Mesenchymal stem cell (in vitro differentiated cells and primary cell): ENCODE data around the gene GPRC5A.
A peak's percentile ranks its signal among the peaks of the same experiment; 100 is the strongest.

Source experiments
- DNase-seq: peaks from one replicate; pipeline ENCODE4 v3.0.0-alpha.2; 2013
- H2AFZ ChIP-seq: one replicate; pipeline ENCODE4 v1.6.1; 2013; ENCODE audit warnings: low read depth, mild to moderate bottlenecking, control low read depth, inconsistent platforms, low read length, moderate library complexity
- H2AK5ac ChIP-seq: 2 replicates; pipeline ENCODE4 v1.6.1; 2013; ENCODE audit warnings: low read length, moderate library complexity, mild to moderate bottlenecking, inconsistent platforms; ENCODE audit not compliant: severe bottlenecking
- H2BK120ac ChIP-seq: one replicate; pipeline ENCODE4 v1.6.1; 2013; ENCODE audit warnings: low read depth, mild to moderate bottlenecking, inconsistent platforms, low read length, moderate library complexity
- H2BK12ac ChIP-seq, 2 experiments: one replicate each; pipeline ENCODE4 v1.6.1; 2013; ENCODE audit warnings: inconsistent platforms in 2 of 2, low read length in 2 of 2, mild to moderate bottlenecking in 2 of 2, moderate library complexity in 2 of 2, control low read depth in 1 of 2
- H2BK15ac ChIP-seq: one replicate; pipeline ENCODE4 v1.6.1; 2013; ENCODE audit warnings: mild to moderate bottlenecking, low read depth, inconsistent platforms; ENCODE audit not compliant: poor library complexity, severe bottlenecking
- H2BK5ac ChIP-seq: 2 replicates; pipeline ENCODE4 v1.6.1; 2013; ENCODE audit warnings: low read depth, mild to moderate bottlenecking, low read length, control low read depth, inconsistent platforms; ENCODE audit not compliant: poor library complexity, severe bottlenecking
- H3K14ac ChIP-seq, 2 experiments: one replicate each; pipeline ENCODE4 v1.6.1; 2013; ENCODE audit warnings: inconsistent platforms in 2 of 2, low read length in 2 of 2, control low read depth in 1 of 2, mild to moderate bottlenecking in 1 of 2, moderate library complexity in 1 of 2
- H3K18ac ChIP-seq, 2 experiments: one replicate each; pipeline ENCODE4 v1.6.1; 2013; ENCODE audit warnings: inconsistent platforms in 2 of 2, low read length in 2 of 2, control low read depth in 1 of 2, low read depth in 1 of 2, mild to moderate bottlenecking in 1 of 2
- H3K23ac ChIP-seq, 2 experiments: one replicate each; pipeline ENCODE4 v1.6.1; 2013; ENCODE audit warnings: inconsistent platforms in 2 of 2, low read length in 2 of 2, mild to moderate bottlenecking in 2 of 2, moderate library complexity in 2 of 2, control low read depth in 1 of 2
- H3K27ac ChIP-seq: 2 replicates; pipeline ENCODE4 v1.5.1; 2013; ENCODE audit warnings: mild to moderate bottlenecking, moderate library complexity, low read length, control low read depth, inconsistent platforms; ENCODE audit not compliant: poor library complexity, severe bottlenecking
- H3K27me3 ChIP-seq, 2 experiments: 2 replicates each; pipeline versions ENCODE4 v1.6.1 to v1.7.0; 2013; ENCODE audit warnings: low read length in 2 of 2, mild to moderate bottlenecking in 2 of 2, moderate library complexity in 2 of 2, control low read depth in 1 of 2, inconsistent platforms in 1 of 2; ENCODE audit not compliant: control insufficient read depth in 1 of 2, insufficient read depth in 1 of 2
- H3K36me3 ChIP-seq, 2 experiments: 2 replicates each; pipeline versions ENCODE4 v1.6.1 to v1.7.0; 2013; ENCODE audit warnings: low read length in 2 of 2, control low read depth in 1 of 2, inconsistent platforms in 1 of 2, low read depth in 1 of 2, mild to moderate bottlenecking in 1 of 2; ENCODE audit not compliant: insufficient read depth in 2 of 2, control insufficient read depth in 1 of 2
- H3K4ac ChIP-seq, 2 experiments: one replicate each; pipeline ENCODE4 v1.6.1; 2013; ENCODE audit warnings: inconsistent platforms in 2 of 2, low read length in 2 of 2, mild to moderate bottlenecking in 2 of 2, moderate library complexity in 2 of 2, control low read depth in 1 of 2, low read depth in 1 of 2
- H3K4me1 ChIP-seq: 2 replicates; pipeline ENCODE4 v1.6.1; 2013; ENCODE audit warnings: low read depth, low read length, control low read depth; ENCODE audit not compliant: control insufficient read depth, insufficient read depth
- H3K4me2 ChIP-seq: 2 replicates; pipeline ENCODE4 v1.6.1; 2013; ENCODE audit warnings: low read length, mild to moderate bottlenecking, inconsistent platforms; ENCODE audit not compliant: poor library complexity, severe bottlenecking
- H3K4me3 ChIP-seq, 2 experiments: 2 replicates each; pipeline versions ENCODE4 v1.5.1 to v1.7.0; 2013; ENCODE audit warnings: low read length in 2 of 2, mild to moderate bottlenecking in 2 of 2, control low read depth in 1 of 2, low read depth in 1 of 2; ENCODE audit not compliant: insufficient read depth in 1 of 2
- H3K79me1 ChIP-seq: replicated peaks from 2 replicates; pipeline ENCODE4 v1.6.1; 2013; ENCODE audit warnings: mild to moderate bottlenecking, control low read depth, low read length, inconsistent platforms; ENCODE audit not compliant: poor library complexity, severe bottlenecking
- H3K9ac ChIP-seq: 2 replicates; pipeline ENCODE4 v1.7.0; 2013; ENCODE audit warnings: mild to moderate bottlenecking, low read length, moderate library complexity
- H3K9me3 ChIP-seq: 2 replicates; pipeline ENCODE4 v1.7.0; 2013; ENCODE audit warnings: mild to moderate bottlenecking, low read length; ENCODE audit not compliant: control insufficient read depth
- H4K8ac ChIP-seq: one replicate; pipeline ENCODE4 v1.6.1; 2013; ENCODE audit warnings: inconsistent platforms, mild to moderate bottlenecking, low read length, moderate library complexity
- H4K91ac ChIP-seq: one replicate; pipeline ENCODE4 v1.6.1; 2013; ENCODE audit warnings: mild to moderate bottlenecking, low read length, inconsistent platforms
- WGBS: methylation state at CpG from one replicate; pipeline ENCODE4 v1.1.7; 2013; ENCODE audit warnings: mixed read lengths; 5-methylcytosine and 5-hydroxymethylcytosine counted together

Gene GPRC5A

DNA sequence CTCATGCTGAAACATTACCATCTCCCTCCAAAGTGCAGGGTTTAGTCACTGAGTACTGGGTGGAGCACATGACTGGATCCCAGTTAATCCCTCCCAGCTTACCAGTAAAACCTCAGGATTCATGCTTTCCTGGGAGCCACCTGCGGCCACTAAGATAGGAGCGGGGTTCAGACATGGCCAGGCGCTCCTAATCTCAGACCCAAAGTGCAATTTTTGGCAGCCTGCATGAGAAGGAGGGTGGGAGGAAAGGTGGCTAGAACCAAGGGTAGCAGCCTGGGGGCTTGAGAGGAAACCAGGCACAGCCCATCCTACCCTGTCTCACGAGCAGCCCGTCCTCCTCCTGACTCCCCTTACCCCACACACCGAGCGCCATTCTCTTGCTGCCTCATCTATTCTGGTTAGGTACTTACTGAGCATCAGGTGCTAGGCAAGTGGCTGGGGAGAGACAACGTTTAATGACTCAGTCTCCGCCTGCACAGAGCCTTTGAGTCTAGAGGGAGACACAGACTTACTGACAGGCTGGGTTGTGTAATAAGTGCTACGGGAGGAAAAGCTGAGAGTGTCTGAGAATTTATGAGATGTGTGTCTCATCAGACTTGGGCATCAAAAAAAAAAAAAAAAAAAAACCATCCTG is 9.9 kb downstream of the GPRC5A start:
- Histone ChIP-seq H3K27ac (peak overlapping the region; percentile 49), H2BK5ac (peak overlapping the region; percentile 63), H2BK15ac (peak overlapping the region; percentile 99), H2AFZ (no peak overlapping the region), H3K36me3 (no peaks in the 10 kb centered on the region), H3K79me1 (peaks cover 22% of the 10 kb centered on the region), H3K18ac (peak overlapping the region; percentile 82 to 95), H3K14ac (peak overlapping the region in 1 of 2 experiments; percentile 74), H3K9me3 (no peaks in the 10 kb centered on the region), H3K23ac (no peak overlapping the region), H2AK5ac (peak overlapping the region; percentile 43), H3K4ac (peak overlapping the region; percentile 15 to 95), H4K8ac (peak overlapping the region; percentile 78), H3K4me1 (peaks cover 24% of the 10 kb centered on the region), H3K4me3 (peak overlapping the region in 1 of 2 experiments; percentile 71), H4K91ac (peak overlapping the region; percentile 67), H3K27me3 (no peaks in the 10 kb centered on the region), H3K9ac (peak overlapping the region; percentile 91), H3K4me2 (no peak overlapping the region), H2BK12ac (peak overlapping the region; percentile 97 to 98), H2BK120ac (peak overlapping the region; percentile 54)
- 32% methylated on average over 10 of the region's 10 CpGs for WGBS
- peak; percentile 98 for DNase-seq

DNA sequence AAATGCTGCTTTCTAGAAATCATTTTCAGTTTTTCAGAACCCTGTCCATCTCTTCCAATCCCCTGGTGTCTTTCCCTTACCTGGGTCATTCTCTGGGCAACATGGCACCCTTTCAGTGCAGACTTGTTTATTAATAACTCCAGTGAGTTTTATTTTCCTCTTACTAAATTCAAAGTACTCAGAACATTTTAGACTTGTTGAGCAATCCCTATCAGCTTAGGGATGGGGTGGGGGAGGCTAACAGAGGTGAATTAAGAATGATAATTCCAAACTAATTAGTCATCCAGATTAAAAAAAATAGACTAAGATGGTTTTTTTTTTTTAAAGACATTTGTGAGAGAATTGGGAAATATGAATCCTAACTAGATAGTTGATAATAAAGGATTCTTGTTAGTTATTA is 10.7 kb downstream of the GPRC5A start:
- no peak overlapping the region for H2BK12ac ChIP-seq
- peak overlapping the region; percentile 80 for H2BK120ac ChIP-seq
- no peak overlapping the region for H3K23ac ChIP-seq
- H3K79me1 ChIP-seq: peaks cover 22% of the 10 kb centered on the region
- peak overlapping the region; percentile 91 for H3K9ac ChIP-seq
- peak overlapping the region in 1 of 2 experiments; percentile 56 for H3K4ac ChIP-seq
- H3K4me3 ChIP-seq: peak overlapping the region in 1 of 2 experiments; percentile 71
- H4K91ac ChIP-seq: no peak overlapping the region
- no peak overlapping the region for H4K8ac ChIP-seq
- H3K27ac ChIP-seq: peak overlapping the region; percentile 49
- H2AK5ac ChIP-seq: no peak overlapping the region
- no peak overlapping the region for H2AFZ ChIP-seq
- H3K18ac ChIP-seq: no peak overlapping the region
- H3K9me3 ChIP-seq: no peaks in the 10 kb centered on the region
- no peak overlapping the region for H3K4me2 ChIP-seq
- no peak for DNase-seq
- peaks cover 20% of the 10 kb centered on the region for H3K4me1 ChIP-seq
- no peak overlapping the region for H2BK5ac ChIP-seq
- no peaks in the 10 kb centered on the region for H3K27me3 ChIP-seq
- no peaks in the 10 kb centered on the region for H3K36me3 ChIP-seq
- no peak overlapping the region for H2BK15ac ChIP-seq
- H3K14ac ChIP-seq: no peak overlapping the region

GRCh38 chr12:12903642-12904609 is 12.6 kb downstream of the GPRC5A start:
- Histone ChIP-seq H3K27me3 (no peaks in the 10 kb centered on the region), H4K8ac (no peak overlapping the region), H2AFZ (no peak overlapping the region), H2BK12ac (peak overlapping the region in 1 of 2 experiments; percentile 80), H4K91ac (peak overlapping the region; percentile 64), H3K79me1 (peaks cover 16% of the 10 kb centered on the region), H2BK120ac (peak overlapping the region; percentile 29), H3K4me3 (no peak overlapping the region), H3K14ac (peak overlapping the region in 1 of 2 experiments; percentile 87), H2AK5ac (peak overlapping the region; percentile 60), H3K9me3 (no peaks in the 10 kb centered on the region), H3K4me2 (no peak overlapping the region), H2BK15ac (peak overlapping the region; percentile 77), H3K4ac (peak overlapping the region in 1 of 2 experiments; percentile 53), H3K36me3 (peaks cover 6 to 8% of the 10 kb centered on the region in 2 experiments), H3K9ac (no peak overlapping the region), H2BK5ac (no peak overlapping the region), H3K4me1 (peaks cover 18% of the 10 kb centered on the region), H3K27ac (no peak overlapping the region), H3K23ac (no peak overlapping the region), H3K18ac (peak overlapping the region in 1 of 2 experiments; percentile 45)
- DNase-seq: no peak
- WGBS: 96% methylated on average over 12 of the region's 14 CpGs

DNA sequence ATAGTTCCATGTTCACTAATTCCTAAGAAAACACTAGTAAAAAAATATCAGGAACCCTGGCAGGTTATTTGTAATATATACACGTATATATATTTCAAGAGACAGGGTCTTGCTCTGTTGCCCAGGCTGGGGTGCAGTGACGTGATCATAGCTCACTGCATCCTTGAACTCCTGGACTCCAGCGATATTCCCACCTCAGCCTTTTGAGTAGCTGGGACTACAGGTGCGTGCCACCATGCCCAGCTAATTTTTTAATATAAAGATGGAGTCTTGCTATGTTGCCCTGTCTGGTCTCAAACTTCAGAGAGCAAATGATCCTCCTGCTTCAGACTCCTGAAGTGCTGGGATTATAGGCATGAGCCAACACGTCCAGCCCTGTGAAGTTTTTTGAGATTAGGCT is 16.2 kb downstream of the GPRC5A start:
- no peaks in the 10 kb centered on the region for H3K27me3 ChIP-seq
- H3K36me3 ChIP-seq: peaks cover 6 to 11% of the 10 kb centered on the region in 2 experiments
- no peak overlapping the region for H2BK120ac ChIP-seq
- H3K14ac ChIP-seq: no peak overlapping the region
- H2AFZ ChIP-seq: no peak overlapping the region
- no peak overlapping the region for H2BK5ac ChIP-seq
- no peak overlapping the region for H2BK15ac ChIP-seq
- H2AK5ac ChIP-seq: no peak overlapping the region
- no peak overlapping the region for H3K27ac ChIP-seq
- H3K4me2 ChIP-seq: no peak overlapping the region
- no peak overlapping the region for H4K8ac ChIP-seq
- peaks cover 18% of the 10 kb centered on the region for H3K79me1 ChIP-seq
- no peak overlapping the region for H3K4ac ChIP-seq
- no peak for DNase-seq
- no peak overlapping the region for H3K4me3 ChIP-seq
- no peak overlapping the region for H3K23ac ChIP-seq
- WGBS: 95% methylated on average over 5 of the region's 5 CpGs
- H3K18ac ChIP-seq: no peak overlapping the region
- H3K9ac ChIP-seq: no peak overlapping the region
- no peaks in the 10 kb centered on the region for H3K9me3 ChIP-seq
- H2BK12ac ChIP-seq: no peak overlapping the region
- H3K4me1 ChIP-seq: peaks cover under 1% of the 10 kb centered on the region
- H4K91ac ChIP-seq: no peak overlapping the region
